Common myeloid progenitor, CD34-positive (primary cell): ENCODE measurements around the gene SLC19A2. TPM values are rescaled to one million over a fixed set of nuclear protein-coding genes. Genes with fewer than 3 reads are reported as not detected.
A peak's percentile ranks its signal among the peaks of the same experiment; 100 is the strongest.
"Not testable (repeated sequence)": the region's sequence is repeated elsewhere in the genome, so short reads cannot be mapped to it uniquely, and the experiment has no call there.

Experiments used
- CTCF ChIA-PET: fragments of 350-600 bp; sonication (Branson Sonifier 250); formaldehyde crosslinking; loops from one replicate; lab custom pipeline; 2021; ENCODE audit warnings: antibody characterized with exemption; lab: Charles Lee
- POLR2A ChIA-PET: fragments of 350-600 bp; sonication (Branson Sonifier 250); formaldehyde crosslinking; loops from one replicate; lab custom pipeline; 2021; ENCODE audit warnings: antibody characterized with exemption; lab: Charles Lee
- DNase-seq, 3 donors: peaks; one replicate each; pipeline versions ENCODE4 v3.0.0 to v3.0.0-alpha.2; 2013
- H3K27ac ChIP-seq, 2 experiments: 1 replicate in 1 of 2; 2 replicates in 1 of 2; pipeline ENCODE4 v1.7.0; 2013; ENCODE audit warnings: inconsistent platforms in 2 of 2, low read length in 2 of 2, mild to moderate bottlenecking in 2 of 2, low read depth in 1 of 2, moderate library complexity in 1 of 2; ENCODE audit not compliant: severe bottlenecking in 2 of 2, insufficient read depth in 1 of 2, poor library complexity in 1 of 2
- H3K27me3 ChIP-seq, 5 experiments: replicated peaks in 2 of 5; 1 replicate in 3 of 5; 2 replicates in 2 of 5; pipeline versions ENCODE4 v1.6.1 to v1.7.0; 2013; ENCODE audit warnings: low read length in 4 of 5, mild to moderate bottlenecking in 2 of 5, moderate library complexity in 2 of 5, inconsistent platforms in 1 of 5; ENCODE audit not compliant: insufficient read depth in 5 of 5, control insufficient read depth in 4 of 5
- H3K36me3 ChIP-seq, 4 experiments: 1 replicate in 2 of 4; 2 replicates in 2 of 4; pipeline versions ENCODE4 v1.6.1 to v1.7.0; 2013; ENCODE audit warnings: low read length in 3 of 4, control low read depth in 1 of 4, mild to moderate bottlenecking in 1 of 4; ENCODE audit not compliant: control insufficient read depth in 4 of 4, insufficient read depth in 4 of 4
- H3K4me1 ChIP-seq, 4 experiments: 1 replicate in 3 of 4; 2 replicates in 1 of 4; pipeline versions ENCODE4 v1.6.1 to v1.7.1; 2013; ENCODE audit warnings: low read length in 3 of 4, mild to moderate bottlenecking in 3 of 4, control low read depth in 1 of 4, inconsistent platforms in 1 of 4, moderate library complexity in 1 of 4; ENCODE audit not compliant: control insufficient read depth in 4 of 4, insufficient read depth in 4 of 4; ENCODE audit errors: control extremely low read depth in 1 of 4
- H3K4me3 ChIP-seq, 7 experiments: 1 replicate in 4 of 7; 2 replicates in 3 of 7; pipeline versions ENCODE4 v1.5.1 to v1.7.0; 2013; ENCODE audit warnings: mild to moderate bottlenecking in 7 of 7, low read length in 6 of 7, moderate library complexity in 6 of 7, inconsistent platforms in 2 of 7, low read depth in 2 of 7, control low read depth in 1 of 7; ENCODE audit not compliant: insufficient read depth in 4 of 7, control insufficient read depth in 1 of 7; ENCODE audit errors: extremely low read depth in 1 of 7
- H3K9me3 ChIP-seq, 5 experiments: 1 replicate in 4 of 5; 2 replicates in 1 of 5; pipeline versions ENCODE4 v1.6.1 to v1.7.1; 2013; ENCODE audit warnings: low read length in 4 of 5, mild to moderate bottlenecking in 2 of 5, inconsistent platforms in 1 of 5, low read depth in 1 of 5, moderate library complexity in 1 of 5; ENCODE audit not compliant: control insufficient read depth in 4 of 5, insufficient read depth in 2 of 5; ENCODE audit errors: control extremely low read depth in 1 of 5
- WGBS: methylation state at CpG from one replicate; pipeline ENCODE4 v1.1.5; 2013; ENCODE audit not compliant: insufficient coverage; 5-methylcytosine and 5-hydroxymethylcytosine counted together
- polyA plus RNA-seq: library from polyadenylated mRNA; unstranded; fragments of 120-200 nt; gene quantifications from one replicate; pipeline ENCODE4 v1.2.1, GENCODE V29; 2013

The SLC19A2 gene, protein sequence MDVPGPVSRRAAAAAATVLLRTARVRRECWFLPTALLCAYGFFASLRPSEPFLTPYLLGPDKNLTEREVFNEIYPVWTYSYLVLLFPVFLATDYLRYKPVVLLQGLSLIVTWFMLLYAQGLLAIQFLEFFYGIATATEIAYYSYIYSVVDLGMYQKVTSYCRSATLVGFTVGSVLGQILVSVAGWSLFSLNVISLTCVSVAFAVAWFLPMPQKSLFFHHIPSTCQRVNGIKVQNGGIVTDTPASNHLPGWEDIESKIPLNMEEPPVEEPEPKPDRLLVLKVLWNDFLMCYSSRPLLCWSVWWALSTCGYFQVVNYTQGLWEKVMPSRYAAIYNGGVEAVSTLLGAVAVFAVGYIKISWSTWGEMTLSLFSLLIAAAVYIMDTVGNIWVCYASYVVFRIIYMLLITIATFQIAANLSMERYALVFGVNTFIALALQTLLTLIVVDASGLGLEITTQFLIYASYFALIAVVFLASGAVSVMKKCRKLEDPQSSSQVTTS
- polyA plus RNA-seq, result 10.9 TPM

DNA sequence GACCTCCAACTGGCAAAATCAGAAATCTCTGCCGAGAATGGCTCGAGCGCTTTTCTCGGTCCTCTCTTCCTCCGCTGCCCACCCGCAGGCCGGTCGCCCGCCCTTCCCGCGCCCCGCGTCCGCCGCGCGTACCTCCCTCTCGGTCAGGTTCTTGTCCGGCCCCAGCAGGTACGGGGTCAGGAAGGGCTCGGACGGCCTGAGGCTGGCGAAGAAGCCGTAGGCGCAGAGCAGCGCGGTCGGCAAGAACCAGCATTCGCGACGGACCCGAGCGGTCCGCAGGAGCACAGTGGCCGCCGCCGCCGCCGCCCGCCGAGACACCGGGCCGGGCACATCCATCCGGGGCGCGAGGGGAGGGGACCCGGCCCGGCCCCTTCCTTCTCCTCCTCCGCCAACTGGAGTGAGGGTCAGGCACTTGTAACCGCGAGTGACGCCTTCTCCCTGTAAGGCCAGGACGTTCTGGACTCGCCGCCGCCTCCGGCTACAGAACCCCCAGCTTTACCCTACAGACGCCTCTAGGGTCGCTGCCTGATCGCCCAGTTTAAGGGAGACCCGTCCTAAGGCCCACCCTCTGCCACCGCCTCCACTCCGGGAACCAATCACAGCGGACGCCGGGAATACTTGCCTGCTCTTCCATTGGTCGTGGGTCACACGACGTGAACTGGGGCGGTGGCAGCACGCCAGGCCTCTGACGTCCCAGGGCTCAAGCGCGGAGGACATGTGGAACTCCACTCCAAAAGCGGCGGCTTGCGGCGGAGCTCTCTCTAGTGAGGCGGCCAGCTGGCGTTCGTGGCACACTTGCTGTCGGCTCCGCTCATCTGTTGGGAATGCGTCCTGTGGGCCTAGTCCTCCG is at the start of gene SLC19A2:
SLC19A2 (minus strand) TSS at position 514 of the 850 bp plus-strand sequence; CDS start at position 336, 178 bp downstream.
- Histone ChIP-seq H3K27ac (peak within 1 kb of the TSS in 1 of 2 experiments; percentile 85), H3K9me3 (no peaks in the 10 kb centered on the region), H3K4me3 (peak within 1 kb of the TSS; percentile 72 to 87 (median 80)), H3K36me3 (no peaks in the 10 kb centered on the region), H3K4me1 (peaks cover 23 to 38% (median 31%) of the 10 kb centered on the region in 4 experiments), H3K27me3 (no peaks in the 10 kb centered on the region)
- peak; percentile 98 to 99 (median 99) for DNase-seq
- ChIA-PET CTCF (interaction anchor here (0.9 to 1.8 kb wide), 4 partner anchors 11 to 60 kb away, joined by 3 to 5 read pairs (median 4); no protein-coding TSS in a partner anchor), POLR2A (no interaction called here)
- under 1% methylated on average over 75 of the region's 85 CpGs for WGBS

- ChIA-PET CTCF (interaction anchor here (1.4 to 2.2 kb wide), 2 partner anchors 11 to 24 kb away, joined by 3 to 11 read pairs; no protein-coding TSS in a partner anchor), POLR2A (no interaction called here)
- no peaks in the 10 kb centered on the region for H3K36me3 ChIP-seq
- no CpG with 5 or more reads among the region's 2 CpGs for WGBS
- H3K27me3 ChIP-seq, result no peaks in the 10 kb centered on the region
- no peak overlapping the region for H3K4me3 ChIP-seq
- H3K9me3 ChIP-seq, result peaks cover 0 to 2% (median 0%) of the 10 kb centered on the region in 5 experiments
- H3K4me1 ChIP-seq, result peaks cover 0 to under 1% (median 0%) of the 10 kb centered on the region in 4 experiments
- H3K27ac ChIP-seq, result no peak overlapping the region
- no peak for DNase-seq
These were observed 48.9 kb upstream of the SLC19A2 start for GRCh38 chr1:169534653-169535052.

GRCh38 chr1:169533528-169534190 is 47.9 kb upstream of the SLC19A2 start:
- H3K27me3 ChIP-seq, H3K9me3 ChIP-seq, POLR2A ChIA-PET, H3K27ac ChIP-seq, DNase-seq, H3K36me3 ChIP-seq, CTCF ChIA-PET, H3K4me1 ChIP-seq, H3K4me3 ChIP-seq: not testable (repeated sequence)
- WGBS, result 96% methylated on average over 5 of the region's 9 CpGs

DNA sequence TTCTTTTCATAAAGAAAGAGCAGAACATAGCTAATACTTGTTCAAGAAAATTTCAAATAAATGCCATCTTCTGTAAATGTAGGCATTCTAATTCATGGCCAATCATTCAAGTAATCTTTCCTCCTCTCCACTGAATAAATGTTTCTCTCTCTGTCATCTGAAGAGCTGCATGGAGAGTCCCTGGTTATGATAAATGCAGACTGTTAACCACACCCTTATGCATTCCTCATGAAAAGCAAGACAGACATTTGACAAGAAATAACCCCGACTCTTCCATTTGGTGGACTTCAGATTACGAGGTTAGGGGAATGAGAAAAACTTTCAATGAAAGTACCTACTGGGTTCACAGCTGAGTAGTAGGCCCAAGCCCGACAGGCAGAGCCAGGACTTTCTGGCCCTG is 44.7 kb upstream of the SLC19A2 start:
- H3K36me3 ChIP-seq, result no peaks in the 10 kb centered on the region
- no peak for DNase-seq
- no peaks in the 10 kb centered on the region for H3K27me3 ChIP-seq
- WGBS, result 100% methylated on average over 3 of the region's 3 CpGs
- POLR2A ChIA-PET, result no interaction called here
- H3K27ac ChIP-seq, result no peak overlapping the region
- peaks cover 0 to 2% (median 0%) of the 10 kb centered on the region in 5 experiments for H3K9me3 ChIP-seq
- no peak overlapping the region for H3K4me3 ChIP-seq
- peaks cover 17 to 35% (median 23%) of the 10 kb centered on the region in 4 experiments for H3K4me1 ChIP-seq
- CTCF ChIA-PET, result interaction anchor here (0.6 to 1.4 kb wide), 2 partner anchors 12 to 15 kb away, joined by 3 to 4 read pairs; no protein-coding TSS in a partner anchor

DNA sequence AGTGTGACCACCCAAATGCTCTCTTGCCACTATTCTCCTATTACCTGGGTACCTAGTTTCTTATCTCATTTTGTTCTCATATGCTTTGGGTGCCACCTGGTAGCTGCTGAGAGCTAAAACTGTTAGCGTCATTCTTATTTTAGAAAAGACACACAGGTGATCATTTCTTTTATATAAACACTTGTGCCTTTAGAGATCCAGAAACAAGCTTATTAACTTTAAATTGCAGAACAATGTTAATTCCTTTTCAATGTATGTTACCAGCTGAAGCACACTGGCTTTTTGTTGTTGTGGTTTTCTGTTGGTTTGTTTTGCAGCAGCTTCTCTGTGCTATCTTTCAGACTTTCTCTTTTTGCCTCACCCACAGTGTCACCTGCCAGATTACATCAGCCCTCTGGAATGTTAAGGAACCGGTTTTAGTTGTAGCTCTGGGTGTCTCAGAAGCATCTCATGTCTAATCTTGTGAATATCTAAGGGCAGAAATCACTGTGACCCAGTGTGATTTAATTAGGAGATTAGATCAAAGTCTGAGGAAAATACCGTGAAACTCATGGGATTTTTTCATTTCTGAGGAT is 43.4 kb upstream of the SLC19A2 start:
- Histone ChIP-seq H3K9me3 (no peaks in the 10 kb centered on the region), H3K4me3 (peak overlapping the region in 5 of 7 experiments; percentile 19 to 56 (median 44)), H3K27ac (no peak overlapping the region), H3K27me3 (no peaks in the 10 kb centered on the region), H3K4me1 (peaks cover 17 to 35% (median 23%) of the 10 kb centered on the region in 4 experiments), H3K36me3 (no peaks in the 10 kb centered on the region)
- POLR2A ChIA-PET, result interaction anchor here (0.7 kb wide), 1 partner anchor 142 kb away, joined by 5 read pairs; no protein-coding TSS in a partner anchor
- CTCF ChIA-PET, result interaction anchor here (0.7 to 1.4 kb wide), 6 partner anchors 11 to 63 kb away, joined by 3 to 6 read pairs (median 4); no protein-coding TSS in a partner anchor
- DNase-seq, result peak in 2 of 3 donors; percentile 31 to 50
- WGBS, result 100% methylated on average over 1 of the region's 3 CpGs
